HL-60/S4 (cell line): ENCODE data around the gene AMY2B.
"Not testable (repeated sequence)": the region's sequence is repeated elsewhere in the genome, so short reads cannot be mapped to it uniquely, and the experiment has no call there.

Experiments used
- in situ Hi-C: fragments of 300-500 bp; cut with MboI; formaldehyde crosslinking; loops from 2 replicates; pipeline ENCODE4 v1.14.3; 2022; ENCODE audit warnings: low sequenced_read_pairs

The AMY2B gene

GRCh38 chr1:103616994-103617477 is 45.6 kb downstream of the AMY2B start, which contains the start of gene AMY2A:
TSS of gene AMY2A (plus strand) at chr1:103617427. CDS start at chr1:103617441, 14 bp downstream.
- in situ Hi-C loops = not testable (repeated sequence)

GRCh38 chr1:103627436-103627835 is 56.0 kb downstream of the AMY2B start:
- in situ Hi-C loops = not testable (repeated sequence)
